Stimulated activated naive CD4-positive, alpha-beta T cell (primary cell): ENCODE measurements around the gene CREG2.
"Not testable (repeated sequence)": the region's sequence is repeated elsewhere in the genome, so short reads cannot be mapped to it uniquely, and the experiment has no call there.

ENCODE experiments used
- DNase-seq, 6 experiments: peaks; one replicate each; lab custom pipeline; 2025; lab: John Stamatoyannopoulos, UW

The CREG2 gene

GRCh38 chr2:101346909-101347308, 40.4 kb downstream of the CREG2 start:
- no peak for DNase-seq

- DNase-seq, result no peak
Observed at GRCh38 chr2:101344137-101344536, 43.2 kb downstream of the CREG2 start.

GRCh38 chr2:101342625-101343008, 44.7 kb downstream of the CREG2 start:
- no peak for DNase-seq

GRCh38 chr2:101341901-101342624, 45.2 kb downstream of the CREG2 start:
- peak; percentile 22 to 70 (median 53) for DNase-seq

- DNase-seq, result peak in 1 of 6 experiments; percentile 9
Observed at GRCh38 chr2:101341421-101341820, 45.9 kb downstream of the CREG2 start.

GRCh38 chr2:101340141-101340551, 47.2 kb downstream of the CREG2 start:
- DNase-seq, result no peak

GRCh38 chr2:101339266-101339880, 47.9 kb downstream of the CREG2 start:
- DNase-seq, result no peak

GRCh38 chr2:101337877-101338276, 49.4 kb downstream of the CREG2 start:
- no peak for DNase-seq

GRCh38 chr2:101332885-101333766, 54.2 kb downstream of the CREG2 start:
- peak in 3 of 6 experiments; percentile 60 to 71 (median 63) for DNase-seq

- no peak for DNase-seq
Observed at GRCh38 chr2:101331202-101331601, 56.1 kb downstream of the CREG2 start.

- peak in 2 of 6 experiments; percentile 10 for DNase-seq
Observed at GRCh38 chr2:101330253-101330933, 56.9 kb downstream of the CREG2 start.

- DNase-seq, result no peak
Observed at GRCh38 chr2:101329026-101329425, 58.3 kb downstream of the CREG2 start.

- DNase-seq, result peak in 3 of 6 experiments; percentile 77 to 82 (median 79)
Observed at GRCh38 chr2:101328474-101329007, 58.8 kb downstream of the CREG2 start.

- DNase-seq, result no peak
Observed at GRCh38 chr2:101327863-101328394, 59.4 kb downstream of the CREG2 start.

- DNase-seq, result no peak
Observed at GRCh38 chr2:101325425-101325824, 61.9 kb downstream of the CREG2 start.

GRCh38 chr2:101316568-101316967, 70.7 kb downstream of the CREG2 start:
- DNase-seq, result not testable (repeated sequence)

GRCh38 chr2:101311696-101312017, 75.6 kb downstream of the CREG2 start:
- no peak for DNase-seq

- peak in 4 of 6 experiments; percentile 16 to 52 (median 50) for DNase-seq
Observed at GRCh38 chr2:101310834-101311695, 76.2 kb downstream of the CREG2 start.

GRCh38 chr2:101310090-101310833, 77.0 kb downstream of the CREG2 start:
- DNase-seq, result no peak
